Spleen (tissue), 11 donors: ENCODE data around the gene RPRD1B. TPM values are rescaled to one million over a fixed set of nuclear protein-coding genes. Genes with fewer than 3 reads are reported as not detected.

Experiments
- DNase-seq: peaks from one replicate; pipeline ENCODE4 v3.0.0-alpha.2; 2020
- H3K27ac ChIP-seq, 8 donors: fragments of 200-600 bp; sonication (generic) in 7 of 8; 1 replicate in 4 of 8; 2 replicates in 4 of 8; pipeline versions ENCODE4 v1.5.0 to v1.8.0; 2016 to 2021; ENCODE audit warnings: inconsistent platforms in 4 of 8, mild to moderate bottlenecking in 4 of 8, moderate library complexity in 1 of 8
- H3K27me3 ChIP-seq, 7 donors: fragments of 200-600 bp; sonication (generic) in 6 of 7; replicated peaks in 1 of 7; 1 replicate in 4 of 7; 2 replicates in 3 of 7; pipeline versions ENCODE4 v1.5.0 to v1.8.0; 2016 to 2021; ENCODE audit warnings: inconsistent platforms in 3 of 7, mild to moderate bottlenecking in 1 of 7
- H3K36me3 ChIP-seq, 6 donors: fragments of 200-600 bp; sonication (generic) in 5 of 6; 1 replicate in 4 of 6; 2 replicates in 2 of 6; pipeline versions ENCODE4 v1.5.0 to v1.8.0; 2016 to 2021; ENCODE audit warnings: inconsistent platforms in 2 of 6
- H3K4me1 ChIP-seq, 6 donors: fragments of 200-600 bp; sonication (generic) in 5 of 6; 1 replicate in 3 of 6; 2 replicates in 3 of 6; pipeline versions ENCODE4 v1.5.0 to v1.8.0; 2016 to 2021; ENCODE audit warnings: inconsistent platforms in 3 of 6
- H3K4me3 ChIP-seq, 8 donors: fragments of 200-600 bp; sonication (generic) in 7 of 8; 1 replicate in 4 of 8; 2 replicates in 4 of 8; pipeline versions ENCODE4 v1.5.0 to v1.8.0; 2016 to 2021; ENCODE audit warnings: inconsistent platforms in 4 of 8, mild to moderate bottlenecking in 4 of 8, moderate library complexity in 2 of 8
- H3K9me3 ChIP-seq, 8 donors: fragments of 200-600 bp; sonication (generic) in 7 of 8; 1 replicate in 4 of 8; 2 replicates in 4 of 8; pipeline versions ENCODE4 v1.5.0 to v1.8.0; 2016 to 2021; ENCODE audit warnings: inconsistent platforms in 4 of 8
- CTCF ChIP-seq, 11 experiments: fragments of 200-600 bp in 7 of 11; fragments of 450-650 bp in 4 of 11; sonication (generic) in 4 of 11; IDR thresholded peaks in 8 of 11; conservative IDR thresholded peaks in 3 of 11; 1 replicate in 7 of 11; 2 replicates in 4 of 11; pipeline versions ENCODE4 v1.4.0 to v1.8.0; 2016 to 2021; ENCODE audit warnings: antibody characterized with exemption in 11 of 11, inconsistent platforms in 4 of 11, mild to moderate bottlenecking in 1 of 11
- POLR2A ChIP-seq, 3 donors: fragments of 450-650 bp; IDR thresholded peaks; one replicate each; pipeline ENCODE4 v1.5.1; 2017; ENCODE audit warnings: antibody characterized with exemption in 3 of 3, mild to moderate bottlenecking in 1 of 3
- POLR2AphosphoS5 ChIP-seq, 3 donors: sonication (generic); formaldehyde crosslinking; IDR thresholded peaks; one replicate each; pipeline ENCODE4 v1.5.1; 2017; ENCODE audit warnings: antibody characterized with exemption in 3 of 3
- WGBS, 5 donors: extraction: QIAGEN DNeasy Blood & Tissue Kit in 3 of 5; methylation state at CpG; one replicate each; pipeline versions ENCODE4 v1.1.5 to v1.1.7; 2013 to 2018; 5-methylcytosine and 5-hydroxymethylcytosine counted together
- intact Hi-C: fragments of 100-400 bp; cut with DNase I; formaldehyde crosslinking; loops from one replicate; pipeline ENCODE4 v1.15.0; 2023; ENCODE audit warnings: low total_unique reads
- polyA plus RNA-seq, 3 donors: library from polyadenylated mRNA; stranded (reverse); fragments of 200-250 nt; gene quantifications; one replicate each; pipeline ENCODE4 v1.2.1, GENCODE V29; 2013
- total RNA-seq, 7 donors: library from RNA; depleted of rRNA in 3 of 7; stranded (reverse); fragments of >200 nt in 3 of 7; fragmentation: NEBNext Ultra II Directional in 4 of 7; extraction: Animal tissue kit (Norgen Biotek cat#: 25700) in 4 of 7; gene quantifications; one replicate each; pipeline versions ENCODE4 v1.1.0 to v1.2.1, GENCODE V29; 2016 to 2021
- donor health status: healthy with polysubstance abuse.
- donor health status: DM: no; HTN: no; CAD: no; lungs with moderate emphysema.
- donor health status: DM: no; HTN: no; CAD: no.
- donor health status: Bipolar disorder and iron deficiency.
- donor health status: healthy.
- donor health status: DM: no; HTN: no; CAD: no.
- donor health status: DM: yes; HTN: yes; CAD: no.

RPRD1B gene
- total and polyA plus RNA-seq, 10 donors: 7.1 to 42.0 (median 31.2) TPM

- no peak overlapping the region for H3K4me3 ChIP-seq
Measured at GRCh38 chr20:38060536-38060935, 27.0 kb downstream of the RPRD1B start.

GRCh38 chr20:38061109-38061508 is 27.6 kb downstream of the RPRD1B start:
- no peaks in the 10 kb centered on the region for H3K9me3 ChIP-seq
- H3K27ac ChIP-seq: no peak overlapping the region
- no peak for DNase-seq
- TF ChIP-seq CTCF (IDR thresholded peaks at IDR 0.05 in 8 of 11, conservative IDR thresholded peaks at IDR 0.05 in 3 of 11): no peak
- no peak for TF ChIP-seq POLR2A (IDR thresholded peaks at IDR 0.05)
- TF ChIP-seq POLR2AphosphoS5 (IDR thresholded peaks at IDR 0.05): no peak
- H3K27me3 ChIP-seq: no peaks in the 10 kb centered on the region
- no peak overlapping the region for H3K4me3 ChIP-seq
- intact Hi-C loops: no loop called here
- 64 to 77% (median 74%) methylated on average over 4 of the region's 4 CpGs for WGBS, 5 donors
- peaks cover 3 to 33% (median 12%) of the 10 kb centered on the region in 6 donors for H3K4me1 ChIP-seq
- H3K36me3 ChIP-seq: peaks cover 3 to 100% (median 65%) of the 10 kb centered on the region in 6 donors

More at GRCh38 chr20:38060536-38060935, 27.0 kb downstream of the RPRD1B start:
- DNase-seq: no peak
- Histone ChIP-seq H3K4me1 (peaks cover 3 to 36% (median 12%) of the 10 kb centered on the region in 6 donors), H3K9me3 (no peaks in the 10 kb centered on the region), H3K27ac (no peak overlapping the region), H3K36me3 (peaks cover 3 to 100% (median 63%) of the 10 kb centered on the region in 6 donors), H3K27me3 (no peaks in the 10 kb centered on the region)
- TF ChIP-seq CTCF (IDR thresholded peaks at IDR 0.05 in 8 of 11, conservative IDR thresholded peaks at IDR 0.05 in 3 of 11) (no peak), POLR2A (IDR thresholded peaks at IDR 0.05) (no peak), POLR2AphosphoS5 (IDR thresholded peaks at IDR 0.05) (no peak)
- intact Hi-C loops: no loop called here
- 76 to 86% (median 81%) methylated on average over 5 of the region's 5 CpGs for WGBS, 5 donors

GRCh38 chr20:38062890-38063289 is 29.3 kb downstream of the RPRD1B start:
- peaks cover 0 to 26% (median 5%) of the 10 kb centered on the region in 6 donors for H3K4me1 ChIP-seq
- intact Hi-C loops: no loop called here
- H3K36me3 ChIP-seq: peaks cover 6 to 100% (median 78%) of the 10 kb centered on the region in 6 donors
- no peak for TF ChIP-seq CTCF (IDR thresholded peaks at IDR 0.05 in 8 of 11, conservative IDR thresholded peaks at IDR 0.05 in 3 of 11)
- no peak for TF ChIP-seq POLR2AphosphoS5 (IDR thresholded peaks at IDR 0.05)
- no peaks in the 10 kb centered on the region for H3K27me3 ChIP-seq
- DNase-seq: no peak
- no peak overlapping the region for H3K27ac ChIP-seq
- H3K9me3 ChIP-seq: no peaks in the 10 kb centered on the region
- no peak overlapping the region for H3K4me3 ChIP-seq
- WGBS, 5 donors: 84 to 93% (median 87%) methylated on average over 5 of the region's 5 CpGs

GRCh38 chr20:38063911-38064530 is 30.5 kb downstream of the RPRD1B start:
- 54 to 77% (median 65%) methylated on average over 7 of the region's 7 CpGs for WGBS, 5 donors
- intact Hi-C loops: no loop called here
- H3K4me3 ChIP-seq: no peak overlapping the region
- no peaks in the 10 kb centered on the region for H3K9me3 ChIP-seq
- H3K4me1 ChIP-seq: peaks cover 0 to 26% (median 5%) of the 10 kb centered on the region in 6 donors
- TF ChIP-seq POLR2A (IDR thresholded peaks at IDR 0.05) (no peak), POLR2AphosphoS5 (IDR thresholded peaks at IDR 0.05) (no peak), CTCF (IDR thresholded peaks at IDR 0.05 in 8 of 11, conservative IDR thresholded peaks at IDR 0.05 in 3 of 11) (no peak)
- H3K27ac ChIP-seq: peak overlapping the region in 3 of 8 donors; percentile 15 to 35 (median 32)
- peaks cover 6 to 100% (median 78%) of the 10 kb centered on the region in 6 donors for H3K36me3 ChIP-seq
- DNase-seq: no peak
- no peaks in the 10 kb centered on the region for H3K27me3 ChIP-seq
